HepG2 (cell line): ENCODE data around the gene CAPZA1. TPM values are rescaled to one million over a fixed set of nuclear protein-coding genes. Genes with fewer than 3 reads are reported as not detected.
A peak's percentile ranks its signal among the peaks of the same experiment; 100 is the strongest.

Experiments
- AGO2 ChIP-seq: fragments of 200-400 bp; formaldehyde crosslinking; optimal IDR thresholded peaks from 2 replicates; pipeline ENCODE3; 2017; ENCODE audit warnings: mild to moderate bottlenecking, low read depth, low read length, moderate library complexity
- ARNT ChIP-seq: fragments of 450-650 bp; IDR thresholded peaks from 2 replicates; pipeline ENCODE4 v1.6.1; 2017
- ATF7 ChIP-seq, 2 experiments: fragments of 450-650 bp in 1 of 2; sonication (generic) in 1 of 2; formaldehyde crosslinking in 1 of 2; IDR thresholded peaks; 2 replicates each; pipeline versions ENCODE4 v1.4.0 to v1.6.1; 2016 to 2020; ENCODE audit warnings: antibody characterized with exemption in 1 of 2, mild to moderate bottlenecking in 1 of 2, missing genetic modification reagents in 1 of 2
- HDAC1 ChIP-seq: sonication (generic); formaldehyde crosslinking; IDR thresholded peaks from 2 replicates; pipeline ENCODE4 v1.5.1; 2020; ENCODE audit warnings: mild to moderate bottlenecking, missing genetic modification reagents
- KLF16 ChIP-seq, 2 experiments: sonication (generic) in 1 of 2; formaldehyde crosslinking in 1 of 2; IDR thresholded peaks; 2 replicates each; pipeline versions ENCODE4 v1.6.1 to v1.8.0; 2016 to 2023; ENCODE audit warnings: missing genetic modification reagents in 2 of 2, missing compliant biosample characterization in 1 of 2
- RARA ChIP-seq: IDR thresholded peaks from 2 replicates; pipeline ENCODE4 v1.6.1; 2016; ENCODE audit warnings: missing genetic modification reagents, missing compliant biosample characterization
- RARG ChIP-seq: sonication (generic); formaldehyde crosslinking; IDR thresholded peaks from 2 replicates; pipeline ENCODE4 v1.4.0; 2020; ENCODE audit warnings: low read depth, mild to moderate bottlenecking, missing genetic modification reagents
- SMC3 ChIP-seq: IDR thresholded peaks from 2 replicates; pipeline ENCODE4 v1.6.1; 2011; ENCODE audit warnings: low read length, improper control_type of control experiment
- XRCC5 ChIP-seq: fragments of 200-400 bp; formaldehyde crosslinking; optimal IDR thresholded peaks from 2 replicates; pipeline ENCODE3; 2017; ENCODE audit warnings: mild to moderate bottlenecking, low read length
- ZMYM4 ChIP-seq: sonication (generic); formaldehyde crosslinking; IDR thresholded peaks from 2 replicates; pipeline ENCODE4 v1.8.1; 2023; ENCODE audit warnings: mild to moderate bottlenecking, missing genetic modification reagents
- ZNF263 ChIP-seq: sonication (generic); formaldehyde crosslinking; IDR thresholded peaks from 2 replicates; pipeline ENCODE4 v1.4.0; 2020; ENCODE audit warnings: missing genetic modification reagents
- ZNF329 ChIP-seq: sonication (generic); formaldehyde crosslinking; IDR thresholded peaks from 2 replicates; pipeline ENCODE4 v1.9.0; 2021; ENCODE audit warnings: low read depth, mild to moderate bottlenecking, missing genetic modification reagents
- ZNF383 ChIP-seq: sonication (generic); formaldehyde crosslinking; IDR thresholded peaks from 2 replicates; pipeline ENCODE4 v1.4.0; 2020; ENCODE audit warnings: missing genetic modification reagents, mild to moderate bottlenecking, borderline replicate concordance
- ZNF546 ChIP-seq: sonication (generic); formaldehyde crosslinking; conservative IDR thresholded peaks from 2 replicates; pipeline ENCODE4 v1.8.1; 2023; ENCODE audit warnings: mild to moderate bottlenecking, missing genetic modification reagents
- ZNF552 ChIP-seq: sonication (generic); formaldehyde crosslinking; IDR thresholded peaks from 2 replicates; pipeline ENCODE4 v1.9.0; 2022; ENCODE audit warnings: missing genetic modification reagents, mild to moderate bottlenecking, borderline replicate concordance
- ZNF768 ChIP-seq: sonication (generic); formaldehyde crosslinking; IDR thresholded peaks from 2 replicates; pipeline ENCODE4 v1.4.0; 2020; ENCODE audit warnings: missing genetic modification reagents
- ZNF773 ChIP-seq: sonication (generic); formaldehyde crosslinking; IDR thresholded peaks from 2 replicates; pipeline ENCODE4 v1.4.0; 2020; ENCODE audit warnings: missing genetic modification reagents, borderline replicate concordance
- ZNF792 ChIP-seq: IDR thresholded peaks from 2 replicates; pipeline ENCODE4 v1.6.1; 2016
- ZSCAN20 ChIP-seq: sonication (generic); formaldehyde crosslinking; IDR thresholded peaks from 2 replicates; pipeline ENCODE4 v1.4.0; 2020; ENCODE audit warnings: missing genetic modification reagents, mild to moderate bottlenecking, borderline replicate concordance
- polyA plus RNA-seq, 8 experiments: library from polyadenylated mRNA; depleted of rRNA in 3 of 8; stranded (reverse) in 7 of 8; unstranded in 1 of 8; fragments of >200 nt; fragmentation: Illumina TruSeq in 4 of 8; extraction: Trizol in 4 of 8; gene quantifications; 2 replicates each; pipeline versions ENCODE4 v1.2.1 to v1.2.3, GENCODE V29; 2011 to 2016; ENCODE audit warnings: low read depth in 4 of 8, missing spikeins in 1 of 8, mixed read lengths in 1 of 8; ENCODE audit not compliant: insufficient read depth in 1 of 8
- total RNA-seq, 5 experiments: library from RNA; depleted of rRNA; stranded (reverse); fragments of >200 nt; fragmentation: Illumina TruSeq; extraction: Trizol; gene quantifications; 2 replicates each; pipeline ENCODE4 v1.2.3, GENCODE V29; 2016; ENCODE audit warnings: low read depth in 1 of 5
- TF ChIP-seq, protein P1 (sequence below): sonication (generic); formaldehyde crosslinking; IDR thresholded peaks from 2 replicates; pipeline ENCODE4 v1.9.0; 2021; ENCODE audit warnings: missing genetic modification reagents, borderline replicate concordance
- TF ChIP-seq, protein P2 (sequence below): sonication (generic); formaldehyde crosslinking; IDR thresholded peaks from 2 replicates; pipeline ENCODE4 v1.5.1; 2020; ENCODE audit warnings: mild to moderate bottlenecking, missing genetic modification reagents, moderate library complexity
- TF ChIP-seq, protein P3 (sequence below): IDR thresholded peaks from 2 replicates; pipeline ENCODE4 v1.6.1; 2016; ENCODE audit warnings: missing biosample characterization, missing genetic modification reagents, low read depth
- TF ChIP-seq, protein P4 (sequence below): sonication (generic); formaldehyde crosslinking; IDR thresholded peaks from 2 replicates; pipeline ENCODE4 v1.8.0; 2022; ENCODE audit warnings: missing genetic modification reagents, mild to moderate bottlenecking, borderline replicate concordance

The CAPZA1 gene
- total and polyA plus RNA-seq, 2 of the 13 experiments (the other 11 are each of a cell fraction or from before 2014, with no cell fraction given) = 67.0 to 117 TPM

DNA sequence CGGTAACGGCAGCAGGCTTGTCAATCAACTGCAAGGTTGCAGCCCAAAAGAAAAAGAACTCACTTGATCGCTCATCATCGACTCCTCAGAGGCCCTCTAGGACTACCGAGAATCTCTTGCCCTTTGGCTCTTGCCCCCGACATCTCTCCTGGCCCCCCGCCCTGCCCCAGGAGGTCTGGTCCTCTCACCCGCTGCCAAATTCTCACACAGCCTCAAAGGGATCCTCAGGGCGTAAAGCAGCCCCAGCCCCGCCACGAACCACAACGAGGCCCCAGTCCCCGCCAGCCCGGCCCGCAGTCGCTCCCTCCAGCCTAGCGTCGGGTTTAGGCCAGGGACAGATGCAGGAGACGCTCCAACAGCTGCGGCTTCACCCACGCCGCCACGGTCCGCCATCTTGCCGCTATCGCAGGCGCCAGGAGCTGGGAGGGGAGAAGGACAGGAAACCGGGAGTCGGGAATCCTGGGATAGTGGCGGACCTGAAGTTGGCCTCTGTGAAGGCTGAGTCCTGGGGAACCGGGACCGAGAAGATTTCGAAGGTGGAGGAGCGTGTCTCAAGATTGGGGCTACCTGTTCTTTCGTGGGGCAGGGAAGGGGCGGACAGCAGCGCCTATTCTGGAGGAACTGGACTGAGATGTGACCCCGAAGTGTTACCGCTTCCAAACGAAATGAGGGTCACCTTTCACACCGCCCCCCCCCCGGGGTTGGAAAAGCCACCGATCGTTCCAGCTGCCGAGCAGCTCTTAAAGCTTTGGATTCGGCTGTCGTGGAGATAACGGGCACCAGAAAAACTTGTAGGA, 713 bp upstream of the CAPZA1 start, which contains the start of gene ST7L (continued):
- peak; percentile 65 for TF ChIP-seq HDAC1 (CRISPR knock-in tag)
- no peak; the same call in 1 of the 2 replicates for TF ChIP-seq RARA
- TF ChIP-seq RARG (CRISPR knock-in tag) = 0 out of 2 replicates have a peak, but pooled peaks have one; percentile 12
- TF ChIP-seq, protein P1, sequence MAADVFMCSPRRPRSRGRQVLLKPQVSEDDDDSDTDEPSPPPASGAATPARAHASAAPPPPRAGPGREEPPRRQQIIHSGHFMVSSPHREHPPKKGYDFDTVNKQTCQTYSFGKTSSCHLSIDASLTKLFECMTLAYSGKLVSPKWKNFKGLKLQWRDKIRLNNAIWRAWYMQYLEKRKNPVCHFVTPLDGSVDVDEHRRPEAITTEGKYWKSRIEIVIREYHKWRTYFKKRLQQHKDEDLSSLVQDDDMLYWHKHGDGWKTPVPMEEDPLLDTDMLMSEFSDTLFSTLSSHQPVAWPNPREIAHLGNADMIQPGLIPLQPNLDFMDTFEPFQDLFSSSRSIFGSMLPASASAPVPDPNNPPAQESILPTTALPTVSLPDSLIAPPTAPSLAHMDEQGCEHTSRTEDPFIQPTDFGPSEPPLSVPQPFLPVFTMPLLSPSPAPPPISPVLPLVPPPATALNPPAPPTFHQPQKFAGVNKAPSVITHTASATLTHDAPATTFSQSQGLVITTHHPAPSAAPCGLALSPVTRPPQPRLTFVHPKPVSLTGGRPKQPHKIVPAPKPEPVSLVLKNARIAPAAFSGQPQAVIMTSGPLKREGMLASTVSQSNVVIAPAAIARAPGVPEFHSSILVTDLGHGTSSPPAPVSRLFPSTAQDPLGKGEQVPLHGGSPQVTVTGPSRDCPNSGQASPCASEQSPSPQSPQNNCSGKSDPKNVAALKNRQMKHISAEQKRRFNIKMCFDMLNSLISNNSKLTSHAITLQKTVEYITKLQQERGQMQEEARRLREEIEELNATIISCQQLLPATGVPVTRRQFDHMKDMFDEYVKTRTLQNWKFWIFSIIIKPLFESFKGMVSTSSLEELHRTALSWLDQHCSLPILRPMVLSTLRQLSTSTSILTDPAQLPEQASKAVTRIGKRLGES = 0 out of 2 replicates have a peak, but pooled peaks have one; percentile 30
- TF ChIP-seq AGO2 = peak; percentile 76
- no peak for TF ChIP-seq ZNF329 (CRISPR knock-in tag)
- peak; percentile 36; the same call in 1 of the 2 replicates for TF ChIP-seq ZNF552 (CRISPR knock-in tag)
- TF ChIP-seq, protein P2, sequence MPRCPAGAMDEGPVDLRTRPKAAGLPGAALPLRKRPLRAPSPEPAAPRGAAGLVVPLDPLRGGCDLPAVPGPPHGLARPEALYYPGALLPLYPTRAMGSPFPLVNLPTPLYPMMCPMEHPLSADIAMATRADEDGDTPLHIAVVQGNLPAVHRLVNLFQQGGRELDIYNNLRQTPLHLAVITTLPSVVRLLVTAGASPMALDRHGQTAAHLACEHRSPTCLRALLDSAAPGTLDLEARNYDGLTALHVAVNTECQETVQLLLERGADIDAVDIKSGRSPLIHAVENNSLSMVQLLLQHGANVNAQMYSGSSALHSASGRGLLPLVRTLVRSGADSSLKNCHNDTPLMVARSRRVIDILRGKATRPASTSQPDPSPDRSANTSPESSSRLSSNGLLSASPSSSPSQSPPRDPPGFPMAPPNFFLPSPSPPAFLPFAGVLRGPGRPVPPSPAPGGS (CRISPR knock-in tag) = no peak
- peak; percentile 38; the same call in 1 of the 2 replicates for TF ChIP-seq ZNF792 (CRISPR knock-in tag)
- peak; percentile 60 for TF ChIP-seq XRCC5
- 0 out of 4 replicates have a peak, but pooled peaks of 1 of the 2 experiments have one; percentile 27 for TF ChIP-seq KLF16 (CRISPR knock-in tag; IDR thresholded peaks at IDR 0.05)
- TF ChIP-seq ZNF383 (CRISPR knock-in tag) = no peak
- TF ChIP-seq ZSCAN20 (CRISPR knock-in tag) = 0 out of 2 replicates have a peak, but pooled peaks have one; percentile 57
- TF ChIP-seq ZMYM4 = peak; percentile 42; the same call in 1 of the 2 replicates
- peak; percentile 51; the same call in 1 of the 2 replicates for TF ChIP-seq ZNF768 (CRISPR knock-in tag)
- TF ChIP-seq ZNF773 (CRISPR knock-in tag) = no peak
- TF ChIP-seq ZNF263 = peak; percentile 34; the same call in 1 of the 2 replicates
- TF ChIP-seq, protein P3, sequence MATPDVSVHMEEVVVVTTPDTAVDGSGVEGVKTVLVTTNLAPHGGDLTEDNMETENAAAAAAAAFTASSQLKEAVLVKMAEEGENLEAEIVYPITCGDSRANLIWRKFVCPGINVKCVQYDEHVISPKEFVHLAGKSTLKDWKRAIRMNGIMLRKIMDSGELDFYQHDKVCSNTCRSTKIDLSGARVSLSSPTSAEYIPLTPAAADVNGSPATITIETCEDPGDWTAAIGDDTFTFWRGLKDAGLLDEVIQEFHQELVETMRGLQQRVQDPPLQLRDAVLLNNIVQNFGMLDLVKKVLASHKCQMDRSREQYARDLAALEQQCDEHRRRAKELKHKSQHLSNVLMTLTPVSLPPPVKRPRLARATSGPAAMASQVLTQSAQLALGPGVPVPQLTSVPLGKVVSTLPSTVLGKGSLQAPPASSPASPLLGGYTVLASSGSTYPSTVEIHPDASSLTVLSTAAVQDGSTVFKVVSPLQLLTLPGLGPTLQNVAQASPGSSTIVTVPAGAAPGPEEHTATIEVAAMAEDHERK (CRISPR knock-in tag) = no peak
- TF ChIP-seq ATF7 (IDR thresholded peaks at IDR 0.05) = no peak
- TF ChIP-seq ATF7 (CRISPR knock-in tag; IDR thresholded peaks at IDR 0.05) = no peak; the same call in 1 of the 2 replicates
- TF ChIP-seq ZNF546 (CRISPR knock-in tag) = no peak
- TF ChIP-seq SMC3 = no peak
- no peak for TF ChIP-seq ARNT
- TF ChIP-seq, protein P4, sequence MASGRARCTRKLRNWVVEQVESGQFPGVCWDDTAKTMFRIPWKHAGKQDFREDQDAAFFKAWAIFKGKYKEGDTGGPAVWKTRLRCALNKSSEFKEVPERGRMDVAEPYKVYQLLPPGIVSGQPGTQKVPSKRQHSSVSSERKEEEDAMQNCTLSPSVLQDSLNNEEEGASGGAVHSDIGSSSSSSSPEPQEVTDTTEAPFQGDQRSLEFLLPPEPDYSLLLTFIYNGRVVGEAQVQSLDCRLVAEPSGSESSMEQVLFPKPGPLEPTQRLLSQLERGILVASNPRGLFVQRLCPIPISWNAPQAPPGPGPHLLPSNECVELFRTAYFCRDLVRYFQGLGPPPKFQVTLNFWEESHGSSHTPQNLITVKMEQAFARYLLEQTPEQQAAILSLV (CRISPR knock-in tag) = peak; percentile 44; the same call in 1 of the 2 replicates
